HG03097 (cell line): ENCODE data around the gene BLOC1S5.
"Not testable (repeated sequence)": the region's sequence is repeated elsewhere in the genome, so short reads cannot be mapped to it uniquely, and the experiment has no call there.

Experiments
- ATAC-seq: cut with Tn5 transposase; IDR thresholded peaks from one replicate; pipeline ENCODE4 v1.9.1; 2021; ENCODE audit not compliant: unreplicated experiment, low FRiP score

Gene BLOC1S5

GRCh38 chr6:7998103-7998725, 66.0 kb downstream of the BLOC1S5 start:
- no peak for ATAC-seq

GRCh38 chr6:7997286-7997685, 66.9 kb downstream of the BLOC1S5 start:
- ATAC-seq: no peak

- no peak for ATAC-seq
Observed at GRCh38 chr6:7996538-7997111, 67.6 kb downstream of the BLOC1S5 start.

GRCh38 chr6:7993952-7994351, 70.2 kb downstream of the BLOC1S5 start:
- ATAC-seq: no peak

GRCh38 chr6:7993399-7993798, 70.8 kb downstream of the BLOC1S5 start:
- ATAC-seq: no peak

GRCh38 chr6:7992002-7992815, 72.0 kb downstream of the BLOC1S5 start:
- no peak for ATAC-seq

- no peak for ATAC-seq
Observed at GRCh38 chr6:7991536-7991935, 72.7 kb downstream of the BLOC1S5 start.

- no peak for ATAC-seq
Observed at GRCh38 chr6:7986219-7986618, 78.0 kb downstream of the BLOC1S5 start.

- not testable (repeated sequence) for ATAC-seq
Observed at GRCh38 chr6:7983967-7984366, 80.2 kb downstream of the BLOC1S5 start.

GRCh38 chr6:7979831-7980230, 84.4 kb downstream of the BLOC1S5 start:
- ATAC-seq: no peak

- no peak for ATAC-seq
Observed at GRCh38 chr6:7978736-7979135, 85.5 kb downstream of the BLOC1S5 start.

GRCh38 chr6:7976485-7977056, 87.6 kb downstream of the BLOC1S5 start:
- ATAC-seq: no peak

- ATAC-seq: no peak
Observed at GRCh38 chr6:7975764-7976146, 88.4 kb downstream of the BLOC1S5 start.

GRCh38 chr6:7974938-7975763, 89.0 kb downstream of the BLOC1S5 start:
- ATAC-seq: no peak

GRCh38 chr6:7974565-7974937, 89.6 kb downstream of the BLOC1S5 start:
- ATAC-seq: no peak

GRCh38 chr6:7973584-7973983, 90.6 kb downstream of the BLOC1S5 start:
- no peak for ATAC-seq

GRCh38 chr6:7971499-7971898, 92.7 kb downstream of the BLOC1S5 start:
- ATAC-seq: no peak

- ATAC-seq: no peak
Observed at GRCh38 chr6:7970616-7971015, 93.6 kb downstream of the BLOC1S5 start.
